GM12878 (cell line): ENCODE results near the gene BTG4. TPM values are rescaled to one million over a fixed set of nuclear protein-coding genes. Genes with fewer than 3 reads are reported as not detected.

Source experiments
- ATAC-seq: fragments of 200-7000 bp; cut with Tn5 transposase; 3 replicates; pipeline ENCODE4 v1.9.1; 2020; ENCODE audit warnings: mild to moderate bottlenecking, moderate library complexity
- BruUV-seq: library from RNA; stranded (reverse); fragments of 400-500 nt; replicated peaks from 2 replicates; lab custom pipeline; 2021; lab: Mats Ljungman, UMichigan
- CTCF ChIA-PET: fragments of 300-600 bp; sonication (Branson Sonifier 250); formaldehyde crosslinking; extraction: SDS; loops from one replicate; lab custom pipeline; 2021; ENCODE audit warnings: inconsistent platforms; lab: Yijun Ruan, JAX
- POLR2A ChIA-PET: fragments of 350-600 bp; formaldehyde crosslinking; extraction: SDS; loops from one replicate; lab custom pipeline; 2021; ENCODE audit warnings: inconsistent platforms; lab: Charles Lee
- RAD21 ChIA-PET: fragments of 300-600 bp; sonication (Branson Sonifier 250); formaldehyde crosslinking; loops from one replicate; lab custom pipeline; 2023; ENCODE audit warnings: antibody characterized with exemption; ENCODE audit not compliant: unreplicated experiment; lab: Charles Lee
- SMC1A ChIA-PET: fragments of 300-600 bp; sonication (Branson Sonifier 250); formaldehyde crosslinking; loops from one replicate; lab custom pipeline; 2023; ENCODE audit not compliant: unreplicated experiment, uncharacterized antibody; lab: Charles Lee
- DNase-seq: peaks from one replicate; pipeline ENCODE4 v3.0.0-alpha.2; 2011; ENCODE audit warnings: low read depth, low spot score
- FAIRE-seq: peaks from 3 replicates; lab custom pipeline; 2011; peaks lifted over from hg19 to GRCh38; lab: Jason Lieb, UNC
- H2AFZ ChIP-seq: 2 replicates; pipeline ENCODE4 v1.6.0; 2011; ENCODE audit warnings: low read depth, low read length, control low read depth; ENCODE audit not compliant: control insufficient read depth
- H3K27ac ChIP-seq: 2 replicates; pipeline ENCODE4 v1.5.1; 2011; ENCODE audit warnings: control low read depth; ENCODE audit not compliant: control insufficient read depth, insufficient read depth
- H3K27me3 ChIP-seq, 2 experiments: replicated peaks in 1 of 2; 2 replicates each; pipeline versions ENCODE4 v1.6.0 to v1.6.1; 2011; ENCODE audit warnings: low read length in 1 of 2; ENCODE audit not compliant: control insufficient read depth in 2 of 2, insufficient read depth in 2 of 2
- H3K36me3 ChIP-seq, 2 experiments: 2 replicates each; pipeline ENCODE4 v1.5.1; 2011; ENCODE audit warnings: low read length in 1 of 2; ENCODE audit not compliant: control insufficient read depth in 2 of 2, insufficient read depth in 2 of 2
- H3K4me1 ChIP-seq: 2 replicates; pipeline ENCODE4 v1.6.1; 2011; ENCODE audit warnings: mild to moderate bottlenecking, low read length, moderate library complexity, mixed read lengths; ENCODE audit not compliant: control insufficient read depth, insufficient read depth
- H3K4me2 ChIP-seq: 2 replicates; pipeline ENCODE4 v1.6.0; 2011; ENCODE audit warnings: control low read depth; ENCODE audit not compliant: control insufficient read depth, insufficient read depth
- H3K4me3 ChIP-seq: fragments of 200-600 bp; sonication (generic); 2 replicates; pipeline ENCODE4 v1.5.1; 2016
- H3K79me2 ChIP-seq: 2 replicates; pipeline ENCODE4 v1.6.0; 2011; ENCODE audit warnings: low read length; ENCODE audit not compliant: control insufficient read depth, insufficient read depth
- H3K9ac ChIP-seq: 2 replicates; pipeline ENCODE4 v1.8.0; 2011; ENCODE audit warnings: low read length, control low read depth, mixed read lengths; ENCODE audit not compliant: control insufficient read depth, insufficient read depth
- H3K9me3 ChIP-seq: replicated peaks from 3 replicates; pipeline ENCODE4 v1.5.1; 2011; ENCODE audit warnings: mild to moderate bottlenecking, low read length; ENCODE audit not compliant: control insufficient read depth, insufficient read depth
- H4K20me1 ChIP-seq: 2 replicates; pipeline ENCODE4 v1.6.0; 2011; ENCODE audit not compliant: control insufficient read depth, insufficient read depth
- BACH1 ChIP-seq: fragments of 450-650 bp; IDR thresholded peaks from 2 replicates; pipeline ENCODE4 v1.6.1; 2017; ENCODE audit warnings: mild to moderate bottlenecking, borderline replicate concordance
- IKZF2 ChIP-seq, 2 experiments: fragments of 450-650 bp; IDR thresholded peaks; 2 replicates each; pipeline ENCODE4 v1.6.1; 2017; ENCODE audit warnings: mild to moderate bottlenecking in 2 of 2, moderate library complexity in 2 of 2
- NRF1 ChIP-seq: conservative IDR thresholded peaks from 2 replicates; pipeline ENCODE4 v1.6.1; 2011; ENCODE audit warnings: mild to moderate bottlenecking, low read depth, low read length, improper control_type of control experiment
- RUNX3 ChIP-seq: IDR thresholded peaks from 2 replicates; pipeline ENCODE4 v1.6.1; 2012; ENCODE audit warnings: low read length, inconsistent platforms
- ZNF622 ChIP-seq: fragments of 450-650 bp; IDR thresholded peaks from 2 replicates; pipeline ENCODE4 v1.6.1; 2017; ENCODE audit warnings: mild to moderate bottlenecking, inconsistent platforms
- WGBS: methylation state at CpG from one replicate; pipeline ENCODE4 v1.1.6; 2016; ENCODE audit warnings: low lambda C conversion rate; ENCODE audit not compliant: insufficient replicate concordance, insufficient coverage; ENCODE audit errors: missing lambda C conversion rate; 5-methylcytosine and 5-hydroxymethylcytosine counted together
- in situ Hi-C: fragments of 300-500 bp; cut with MboI; formaldehyde crosslinking; loops from 9 replicates; pipeline ENCODE4 v1.14.3; 2018; ENCODE audit warnings: mixed read lengths
- intact Hi-C: fragments of 100-400 bp; cut with micrococcal nuclease; formaldehyde crosslinking; loops from one replicate; pipeline ENCODE4 v1.14.2; 2022; ENCODE audit not compliant: unreplicated experiment
- polyA plus RNA-seq, 11 experiments: library from polyadenylated mRNA; depleted of rRNA in 4 of 11; unstranded in 6 of 11; stranded (reverse) in 5 of 11; fragments of >200 nt; fragmentation: Nextera tagmentation in 4 of 11; fragmentation: Illumina TruSeq in 1 of 11; extraction: Ambion mirVana in 4 of 11; extraction: Trizol in 1 of 11; gene quantifications; 1 replicate in 1 of 11; 2 replicates in 10 of 11; pipeline versions ENCODE4 v1.2.1 to v1.2.3, GENCODE V29; 2011 to 2016; ENCODE audit warnings: inconsistent platforms in 2 of 11, missing spikeins in 2 of 11, low read depth in 1 of 11
- total RNA-seq, 4 experiments: library from RNA; depleted of rRNA in 3 of 4; stranded (reverse); fragments of >200 nt in 3 of 4; fragmentation: Illumina TruSeq in 1 of 4; extraction: Trizol in 1 of 4; gene quantifications; 2 replicates each; pipeline versions ENCODE4 v1.2.1 to v1.2.3, GENCODE V29; 2013 to 2021
- TF ChIP-seq, protein P1 (sequence below): IDR thresholded peaks from 2 replicates; pipeline ENCODE4 v1.6.1; 2012; ENCODE audit warnings: improper control_type of control experiment, low read depth, low read length; ENCODE audit not compliant: insufficient replicate concordance

Gene BTG4
- total and polyA plus RNA-seq, 10 of the 15 experiments (the other 5 are each of a cell fraction or from before 2014, with no cell fraction given): 0.14 TPM; not detected in 9

DNA sequence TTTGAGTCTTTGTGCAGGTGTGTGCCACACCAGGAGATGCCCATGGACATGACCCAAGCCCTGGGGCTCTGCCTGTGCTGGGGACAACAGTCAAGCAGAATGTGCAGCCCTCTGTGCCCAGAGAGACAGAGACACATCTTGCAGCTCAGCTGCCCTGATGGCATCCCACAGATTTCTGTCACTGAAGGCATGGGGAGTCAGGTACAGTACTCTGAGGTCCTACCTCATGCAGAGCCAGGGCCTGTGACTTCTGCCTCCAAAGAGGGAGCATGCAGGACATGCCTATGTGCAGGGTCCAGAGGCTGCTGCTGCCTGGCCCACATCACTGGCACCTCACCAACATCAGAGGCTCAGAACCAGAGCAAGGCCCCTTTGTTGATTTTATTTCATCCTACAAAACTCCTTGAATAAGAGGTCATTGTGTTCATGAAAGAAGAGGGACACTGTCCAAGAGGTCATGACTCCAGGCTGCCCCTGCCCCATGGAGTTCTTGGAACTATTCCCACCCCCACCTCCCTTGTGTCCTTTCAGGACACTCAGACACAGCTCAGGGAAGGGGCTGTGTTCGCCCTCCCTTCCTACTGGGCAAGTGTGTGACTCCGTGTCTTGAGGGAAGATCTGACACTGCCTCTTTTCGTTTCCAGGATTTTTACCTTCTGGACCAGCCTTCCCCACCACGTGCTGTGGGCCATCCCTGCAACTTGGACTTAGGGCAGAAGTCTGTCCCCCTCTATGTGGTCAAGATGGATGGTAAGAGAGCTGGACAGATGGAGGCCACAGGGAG is 62.3 kb downstream of the BTG4 start:
- SMC1A ChIA-PET: interaction anchor here (0.6 to 1.3 kb wide), 4 partner anchors 26 to 1000 kb away, joined by 3 to 5 read pairs (median 4); no protein-coding TSS in a partner anchor
- H4K20me1 ChIP-seq: no peaks in the 10 kb centered on the region
- intact Hi-C loops (loop anchor here (5.0 to 10.0 kb wide), 5 partner anchors 127 to 1003 kb away; no protein-coding TSS in a partner anchor), in situ Hi-C loops (loop anchor here (10.0 kb wide), 1 partner anchor 995 kb away; no protein-coding TSS in a partner anchor)
- H2AFZ ChIP-seq: no peak overlapping the region
- no peak overlapping the region for H3K4me2 ChIP-seq
- POLR2A ChIA-PET: interaction anchor here (0.6 to 1.1 kb wide), 2 partner anchors 30 to 101 kb away, joined by 3 to 4 read pairs; no protein-coding TSS in a partner anchor
- no peak for TF ChIP-seq ZNF622
- TF ChIP-seq IKZF2 (IDR thresholded peaks at IDR 0.05): peak in 1 of 2 experiments; percentile 14; a peak in 1 of 4 replicates
- H3K27ac ChIP-seq: no peak overlapping the region
- H3K4me1 ChIP-seq: peaks cover 9% of the 10 kb centered on the region
- DNase-seq: no peak
- FAIRE-seq: no peak
- no TSS peak for BruUV-seq
- H3K79me2 ChIP-seq: no peaks in the 10 kb centered on the region
- 37% methylated on average over 4 of the region's 4 CpGs for WGBS
- no peaks in the 10 kb centered on the region; a peak in 2 of 4 replicates for H3K27me3 ChIP-seq
- no peak for ATAC-seq
- RAD21 ChIA-PET: interaction anchor here (1.4 to 1.7 kb wide), 2 partner anchors 11 to 167 kb away, joined by 3 to 7 read pairs; no protein-coding TSS in a partner anchor
- H3K4me3 ChIP-seq: no peak overlapping the region
- H3K9me3 ChIP-seq: no peaks in the 10 kb centered on the region; the same call in 2 of the 3 replicates
- no peak overlapping the region for H3K9ac ChIP-seq
- H3K36me3 ChIP-seq: no peaks in the 10 kb centered on the region
- CTCF ChIA-PET: interaction anchor here (0.8 to 1.5 kb wide), 10 partner anchors 10 to 655 kb away, joined by 3 to 8 read pairs (median 4); no protein-coding TSS in a partner anchor

DNA sequence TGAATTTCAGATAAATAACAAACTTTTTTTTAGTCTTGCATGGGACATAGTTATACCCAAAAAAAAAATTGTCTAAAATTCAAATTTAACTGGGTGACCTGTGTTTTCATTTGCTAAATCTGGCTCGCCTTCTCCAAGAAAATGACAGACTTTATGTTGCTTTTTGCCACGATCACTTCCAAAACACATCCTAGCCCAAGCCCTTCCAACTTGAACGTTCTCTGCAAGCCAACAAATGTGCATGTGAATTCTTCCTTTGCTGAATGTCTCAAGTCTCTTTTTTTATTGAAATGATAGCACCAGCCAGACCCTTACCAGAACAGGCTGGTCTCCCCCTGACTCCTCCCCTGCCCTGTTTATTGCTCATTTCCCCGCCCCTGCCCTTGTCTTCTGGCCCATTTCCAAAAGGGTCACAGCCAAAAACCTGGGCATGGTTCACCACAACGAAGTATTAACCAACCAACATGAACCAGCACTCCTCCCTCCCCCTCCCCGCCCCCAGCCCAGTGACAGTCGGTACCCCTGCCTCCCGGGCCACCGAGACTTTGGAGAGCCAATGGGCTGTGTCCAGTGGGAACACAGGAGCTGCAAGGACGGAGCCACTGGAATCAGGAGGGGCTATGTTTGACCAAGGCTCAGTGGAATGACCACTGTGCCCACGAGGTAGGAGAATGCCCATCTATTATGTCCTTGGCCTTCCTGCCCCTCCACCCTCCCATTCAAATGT is 63.2 kb downstream of the BTG4 start:
- no TSS peak for BruUV-seq
- SMC1A ChIA-PET: interaction anchor here (0.6 to 2.2 kb wide), 2 partner anchors 999 to 1014 kb away, joined by 3 to 5 read pairs; no protein-coding TSS in a partner anchor
- POLR2A ChIA-PET: no interaction called here
- in situ Hi-C loops (loop anchor here (10.0 kb wide), 1 partner anchor 994 kb away; no protein-coding TSS in a partner anchor), intact Hi-C loops (loop anchor here (5.0 kb wide), 2 partner anchors 217 to 1002 kb away; no protein-coding TSS in a partner anchor)
- Histone ChIP-seq H4K20me1 (no peaks in the 10 kb centered on the region), H3K4me3 (no peak overlapping the region), H3K79me2 (no peaks in the 10 kb centered on the region), H3K4me2 (no peak overlapping the region), H3K9ac (no peak overlapping the region), H3K27me3 (no peaks in the 10 kb centered on the region; a peak in 1 of 4 replicates), H3K4me1 (peaks cover 9% of the 10 kb centered on the region), H2AFZ (no peak overlapping the region), H3K27ac (no peak overlapping the region), H3K9me3 (no peaks in the 10 kb centered on the region; the same call in 2 of the 3 replicates), H3K36me3 (no peaks in the 10 kb centered on the region)
- 6% methylated on average over 10 of the region's 11 CpGs for WGBS
- FAIRE-seq: no peak
- no peak for ATAC-seq
- RAD21 ChIA-PET: interaction anchor here (4.0 kb wide), 1 partner anchor 167 kb away, joined by 45 read pairs; no protein-coding TSS in a partner anchor
- no peak for DNase-seq
- CTCF ChIA-PET: interaction anchor here (0.8 to 4.4 kb wide), 3 partner anchors 137 to 166 kb away, joined by 3 to 64 read pairs (median 3); no protein-coding TSS in a partner anchor
- TF ChIP-seq NRF1 (no peak), BACH1 (no peak), RUNX3 (no peak)
- TF ChIP-seq, protein P1, sequence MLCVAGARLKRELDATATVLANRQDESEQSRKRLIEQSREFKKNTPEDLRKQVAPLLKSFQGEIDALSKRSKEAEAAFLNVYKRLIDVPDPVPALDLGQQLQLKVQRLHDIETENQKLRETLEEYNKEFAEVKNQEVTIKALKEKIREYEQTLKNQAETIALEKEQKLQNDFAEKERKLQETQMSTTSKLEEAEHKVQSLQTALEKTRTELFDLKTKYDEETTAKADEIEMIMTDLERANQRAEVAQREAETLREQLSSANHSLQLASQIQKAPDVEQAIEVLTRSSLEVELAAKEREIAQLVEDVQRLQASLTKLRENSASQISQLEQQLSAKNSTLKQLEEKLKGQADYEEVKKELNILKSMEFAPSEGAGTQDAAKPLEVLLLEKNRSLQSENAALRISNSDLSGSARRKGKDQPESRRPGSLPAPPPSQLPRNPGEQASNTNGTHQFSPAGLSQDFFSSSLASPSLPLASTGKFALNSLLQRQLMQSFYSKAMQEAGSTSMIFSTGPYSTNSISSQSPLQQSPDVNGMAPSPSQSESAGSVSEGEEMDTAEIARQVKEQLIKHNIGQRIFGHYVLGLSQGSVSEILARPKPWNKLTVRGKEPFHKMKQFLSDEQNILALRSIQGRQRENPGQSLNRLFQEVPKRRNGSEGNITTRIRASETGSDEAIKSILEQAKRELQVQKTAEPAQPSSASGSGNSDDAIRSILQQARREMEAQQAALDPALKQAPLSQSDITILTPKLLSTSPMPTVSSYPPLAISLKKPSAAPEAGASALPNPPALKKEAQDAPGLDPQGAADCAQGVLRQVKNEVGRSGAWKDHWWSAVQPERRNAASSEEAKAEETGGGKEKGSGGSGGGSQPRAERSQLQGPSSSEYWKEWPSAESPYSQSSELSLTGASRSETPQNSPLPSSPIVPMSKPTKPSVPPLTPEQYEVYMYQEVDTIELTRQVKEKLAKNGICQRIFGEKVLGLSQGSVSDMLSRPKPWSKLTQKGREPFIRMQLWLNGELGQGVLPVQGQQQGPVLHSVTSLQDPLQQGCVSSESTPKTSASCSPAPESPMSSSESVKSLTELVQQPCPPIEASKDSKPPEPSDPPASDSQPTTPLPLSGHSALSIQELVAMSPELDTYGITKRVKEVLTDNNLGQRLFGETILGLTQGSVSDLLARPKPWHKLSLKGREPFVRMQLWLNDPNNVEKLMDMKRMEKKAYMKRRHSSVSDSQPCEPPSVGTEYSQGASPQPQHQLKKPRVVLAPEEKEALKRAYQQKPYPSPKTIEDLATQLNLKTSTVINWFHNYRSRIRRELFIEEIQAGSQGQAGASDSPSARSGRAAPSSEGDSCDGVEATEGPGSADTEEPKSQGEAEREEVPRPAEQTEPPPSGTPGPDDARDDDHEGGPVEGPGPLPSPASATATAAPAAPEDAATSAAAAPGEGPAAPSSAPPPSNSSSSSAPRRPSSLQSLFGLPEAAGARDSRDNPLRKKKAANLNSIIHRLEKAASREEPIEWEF: no peak
